Thoracic aorta (tissue), 2 donors: ENCODE measurements around the gene CHEK1. TPM values are rescaled to one million over a fixed set of nuclear protein-coding genes. Genes with fewer than 3 reads are reported as not detected.

Experiments used
- ATAC-seq: fragments of 150-250 bp; one replicate; pipeline ENCODE4 v1.8.0; 2017; ENCODE audit warnings: low read depth; ENCODE audit not compliant: insufficient number of reproducible peaks, low FRiP score
- DNase-seq: peaks from one replicate; pipeline ENCODE4 v3.0.0-alpha.2; 2020; ENCODE audit warnings: low spot score
- H3K27ac ChIP-seq, 2 donors: fragments of 200-600 bp; sonication (generic); 1 replicate in 1 of 2; 2 replicates in 1 of 2; pipeline ENCODE4 v1.5.1; 2016; ENCODE audit warnings: mild to moderate bottlenecking in 2 of 2, moderate library complexity in 2 of 2
- H3K27me3 ChIP-seq: fragments of 200-600 bp; sonication (generic); replicated peaks from 2 replicates; pipeline ENCODE4 v1.6.0; 2016; ENCODE audit warnings: mild to moderate bottlenecking; ENCODE audit not compliant: insufficient read depth
- H3K36me3 ChIP-seq: fragments of 200-600 bp; sonication (generic); one replicate; pipeline ENCODE4 v1.5.1; 2016
- H3K4me1 ChIP-seq, 2 donors: fragments of 200-600 bp; sonication (generic); 1 replicate in 1 of 2; 2 replicates in 1 of 2; pipeline versions ENCODE4 v1.5.1 to v1.6.0; 2016; ENCODE audit warnings: low read depth in 2 of 2, mild to moderate bottlenecking in 1 of 2; ENCODE audit not compliant: control insufficient read depth in 1 of 2
- H3K4me3 ChIP-seq: fragments of 200-600 bp; sonication (generic); 2 replicates; pipeline ENCODE4 v1.5.1; 2016; ENCODE audit warnings: mild to moderate bottlenecking
- H3K9me3 ChIP-seq: fragments of 200-600 bp; sonication (generic); 2 replicates; pipeline ENCODE4 v1.5.1; 2016
- total RNA-seq, 2 donors: library from RNA; depleted of rRNA; stranded (reverse); fragments of >200 nt; gene quantifications; one replicate each; pipeline versions ENCODE4 v1.1.0 to v1.2.3, GENCODE V29; 2016
- TF ChIP-seq, protein P1 (sequence below): fragments of 200-600 bp; sonication (generic); IDR thresholded peaks from one replicate; pipeline ENCODE4 v1.5.1; 2019; ENCODE audit warnings: antibody characterized with exemption

Gene CHEK1
- total RNA-seq, 2 donors from 2014 or later, result 0.41 to 3.5 TPM

DNA sequence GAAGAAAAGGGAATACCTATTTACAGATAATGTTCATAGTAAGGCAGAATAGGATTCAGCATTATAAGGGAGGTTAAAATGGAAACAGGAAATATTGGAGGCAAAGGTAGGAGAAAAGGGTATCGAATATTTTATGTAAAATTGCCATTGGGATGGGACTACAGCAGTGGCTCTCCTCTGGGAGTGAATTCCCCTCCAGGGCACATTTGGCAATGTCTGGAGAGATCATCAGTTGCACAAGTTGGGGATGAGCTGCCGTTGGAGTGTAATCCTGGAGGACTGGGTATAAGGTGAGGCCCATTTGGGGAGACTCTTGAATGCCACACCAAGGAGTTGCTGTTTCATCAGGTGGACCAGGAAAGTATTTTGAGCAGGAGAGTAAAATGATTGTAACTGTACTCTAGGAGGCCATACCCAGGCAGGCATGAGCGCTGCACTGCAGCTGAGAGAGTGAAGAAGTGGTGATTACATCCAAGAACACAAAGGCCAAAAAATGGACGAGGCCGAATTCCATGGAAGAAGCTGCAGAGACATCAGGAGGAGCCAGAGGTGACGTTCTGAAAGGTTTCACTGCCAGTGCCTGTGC is 64.4 kb downstream of the CHEK1 start:
- ATAC-seq (no peak), DNase-seq (no peak)
- H3K4me1 ChIP-seq, result no peaks in the 10 kb centered on the region
- no peak overlapping the region for H3K27ac ChIP-seq
- H3K4me3 ChIP-seq, result no peak overlapping the region
- no peaks in the 10 kb centered on the region for H3K36me3 ChIP-seq
- H3K27me3 ChIP-seq, result no peaks in the 10 kb centered on the region
- H3K9me3 ChIP-seq, result no peaks in the 10 kb centered on the region
- TF ChIP-seq, protein P1, sequence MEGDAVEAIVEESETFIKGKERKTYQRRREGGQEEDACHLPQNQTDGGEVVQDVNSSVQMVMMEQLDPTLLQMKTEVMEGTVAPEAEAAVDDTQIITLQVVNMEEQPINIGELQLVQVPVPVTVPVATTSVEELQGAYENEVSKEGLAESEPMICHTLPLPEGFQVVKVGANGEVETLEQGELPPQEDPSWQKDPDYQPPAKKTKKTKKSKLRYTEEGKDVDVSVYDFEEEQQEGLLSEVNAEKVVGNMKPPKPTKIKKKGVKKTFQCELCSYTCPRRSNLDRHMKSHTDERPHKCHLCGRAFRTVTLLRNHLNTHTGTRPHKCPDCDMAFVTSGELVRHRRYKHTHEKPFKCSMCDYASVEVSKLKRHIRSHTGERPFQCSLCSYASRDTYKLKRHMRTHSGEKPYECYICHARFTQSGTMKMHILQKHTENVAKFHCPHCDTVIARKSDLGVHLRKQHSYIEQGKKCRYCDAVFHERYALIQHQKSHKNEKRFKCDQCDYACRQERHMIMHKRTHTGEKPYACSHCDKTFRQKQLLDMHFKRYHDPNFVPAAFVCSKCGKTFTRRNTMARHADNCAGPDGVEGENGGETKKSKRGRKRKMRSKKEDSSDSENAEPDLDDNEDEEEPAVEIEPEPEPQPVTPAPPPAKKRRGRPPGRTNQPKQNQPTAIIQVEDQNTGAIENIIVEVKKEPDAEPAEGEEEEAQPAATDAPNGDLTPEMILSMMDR, result no peak

DNA sequence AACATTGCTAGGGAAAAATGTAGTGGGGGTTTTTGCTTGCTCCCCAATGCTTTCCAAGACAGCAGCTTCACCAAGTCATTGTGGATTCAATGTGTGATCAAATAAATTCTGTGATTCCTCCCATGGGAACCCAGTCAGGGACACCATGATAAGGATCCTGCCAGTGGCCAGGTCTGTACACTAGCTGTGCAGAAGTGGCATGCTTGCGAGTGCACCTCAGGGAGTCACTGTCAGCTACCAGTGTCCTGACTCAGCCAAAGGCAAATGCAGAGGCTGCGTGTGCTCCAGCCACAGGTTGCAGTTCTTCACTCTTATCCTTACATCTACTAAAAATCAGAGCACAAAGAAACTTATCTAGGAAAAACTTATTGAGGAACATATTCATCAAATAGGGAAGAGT is 65.0 kb downstream of the CHEK1 start:
- Histone ChIP-seq H3K4me1 (no peaks in the 10 kb centered on the region), H3K36me3 (no peaks in the 10 kb centered on the region), H3K27ac (no peak overlapping the region), H3K9me3 (no peaks in the 10 kb centered on the region), H3K27me3 (no peaks in the 10 kb centered on the region), H3K4me3 (no peak overlapping the region)
- TF ChIP-seq, protein P1, result no peak
- no peak for DNase-seq
- ATAC-seq, result no peak

DNA sequence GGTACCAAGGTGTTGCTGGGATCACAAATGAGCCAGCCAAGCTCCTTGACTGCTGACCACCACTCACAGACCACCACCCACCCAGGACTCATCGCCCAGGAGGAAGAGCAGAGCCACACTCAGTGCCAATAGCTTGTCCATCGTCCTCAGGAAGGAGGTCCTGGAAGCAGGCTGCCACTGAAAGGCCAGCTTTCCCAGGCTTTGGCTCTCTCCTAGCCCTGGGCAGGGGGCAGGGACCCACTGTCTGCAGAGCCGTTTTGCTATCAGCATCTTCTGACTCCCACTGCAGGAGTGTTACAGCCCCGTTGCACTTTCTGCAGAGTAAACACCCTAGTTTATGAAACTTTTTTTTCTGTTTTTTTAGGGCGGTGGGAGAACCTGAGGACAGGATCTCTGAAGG is 67.9 kb downstream of the CHEK1 start:
- ATAC-seq, result no peak
- TF ChIP-seq, protein P1, result no peak
- H3K27ac ChIP-seq, result no peak overlapping the region
- H3K9me3 ChIP-seq, result no peaks in the 10 kb centered on the region
- no peaks in the 10 kb centered on the region for H3K27me3 ChIP-seq
- H3K36me3 ChIP-seq, result no peaks in the 10 kb centered on the region
- no peak overlapping the region for H3K4me3 ChIP-seq
- DNase-seq, result no peak
- no peaks in the 10 kb centered on the region for H3K4me1 ChIP-seq

DNA sequence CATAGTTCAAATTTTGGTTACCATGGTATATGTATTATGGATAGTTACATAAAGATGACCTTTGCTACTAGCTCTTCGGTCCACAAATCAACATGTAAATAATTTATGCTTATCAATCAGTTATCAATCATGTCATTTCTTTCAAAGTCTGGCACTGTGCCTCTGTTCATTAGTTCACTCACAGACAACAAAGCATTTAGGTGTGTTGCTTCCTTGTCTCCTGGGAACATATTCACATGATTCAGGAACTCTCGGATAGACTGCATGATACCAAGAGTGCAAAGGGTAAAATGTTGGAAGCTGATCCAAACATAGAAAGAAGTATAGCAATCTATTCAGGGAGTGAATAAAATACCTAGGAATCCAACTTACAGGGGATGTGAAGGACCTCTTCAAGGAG is 70.0 kb downstream of the CHEK1 start:
- Histone ChIP-seq H3K4me1 (no peaks in the 10 kb centered on the region), H3K4me3 (no peak overlapping the region), H3K27ac (no peak overlapping the region), H3K36me3 (no peaks in the 10 kb centered on the region), H3K9me3 (no peaks in the 10 kb centered on the region), H3K27me3 (no peaks in the 10 kb centered on the region)
- DNase-seq (no peak), ATAC-seq (no peak)
- TF ChIP-seq, protein P1, result no peak

DNA sequence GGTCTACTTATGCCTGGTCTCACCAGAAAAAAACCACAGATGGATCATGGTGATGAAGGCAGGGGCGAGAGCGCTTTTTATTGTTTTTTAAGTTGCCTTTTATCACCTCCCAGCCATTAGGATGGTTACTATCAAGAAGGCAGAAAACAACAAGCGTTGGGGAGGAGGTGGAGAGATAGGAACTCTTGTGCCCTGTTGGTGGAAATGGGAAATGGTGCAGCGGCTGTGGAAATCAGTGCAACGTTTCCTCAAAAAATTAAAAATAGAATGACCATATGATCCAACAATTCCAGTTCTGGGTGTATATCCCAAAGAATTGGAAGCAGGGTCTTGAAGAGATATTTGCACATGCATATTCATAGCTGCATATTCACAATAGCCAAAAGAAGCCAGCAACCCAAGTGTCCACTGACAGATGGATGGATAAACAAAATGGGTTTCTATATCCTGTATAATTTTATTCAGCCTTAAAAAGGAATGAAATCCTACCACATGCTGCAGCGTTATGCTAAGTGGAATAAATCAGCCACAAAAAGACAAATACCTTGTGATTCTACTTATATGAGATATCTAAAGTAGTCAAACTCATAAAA is 76.2 kb downstream of the CHEK1 start:
- Histone ChIP-seq H3K27ac (no peak overlapping the region), H3K9me3 (no peaks in the 10 kb centered on the region), H3K36me3 (no peaks in the 10 kb centered on the region), H3K4me3 (no peak overlapping the region), H3K27me3 (no peaks in the 10 kb centered on the region), H3K4me1 (no peaks in the 10 kb centered on the region)
- ATAC-seq, result no peak
- TF ChIP-seq, protein P1, result no peak
- no peak for DNase-seq
